ENCODE measurements around the gene PUDP. TPM values are rescaled to one million over a fixed set of nuclear protein-coding genes. Genes with fewer than 3 reads are reported as not detected.
A peak's percentile ranks its signal among the peaks of the same experiment; 100 is the strongest.

PUDP gene
- total RNA-seq, 4 donors from 2014 or later, result 7.2 to 31.2 (median 22.8) TPM

GRCh38 chrX:7120878-7121219 is 27.1 kb downstream of the PUDP start:
- H3K4me1 ChIP-seq, result peaks cover 9 to 32% of the 10 kb centered on the region in 2 donors
- H3K9me3 ChIP-seq, result no peaks in the 10 kb centered on the region
- H3K27me3 ChIP-seq, result no peaks in the 10 kb centered on the region
- no peak for DNase-seq
- TF ChIP-seq CTCF (IDR thresholded peaks at IDR 0.05 in 4 of 5, conservative IDR thresholded peaks at IDR 0.05 in 1 of 5), result no peak
- no peak for TF ChIP-seq POLR2A (IDR thresholded peaks at IDR 0.05)
- H3K36me3 ChIP-seq, result no peaks in the 10 kb centered on the region
- H3K4me3 ChIP-seq, result no peak overlapping the region
- in situ Hi-C loops (cut with MboI; ENCODE audit: low sequenced_read_pairs in 4 of 4), result no loop called here
- H3K27ac ChIP-seq, result peak overlapping the region in 3 of 4 donors; percentile 23 to 39 (median 37)
- intact Hi-C loops (cut with DNase I; ENCODE audit: low total_unique reads), result no loop called here
- ATAC-seq, result no peak

GRCh38 chrX:7119950-7120877 is 27.7 kb downstream of the PUDP start:
- no peak overlapping the region for H3K4me3 ChIP-seq
- no peaks in the 10 kb centered on the region for H3K9me3 ChIP-seq
- ATAC-seq (no peak), DNase-seq (no peak)
- peak overlapping the region in 3 of 4 donors; percentile 23 to 41 (median 39) for H3K27ac ChIP-seq
- in situ Hi-C loops (cut with MboI; ENCODE audit: low sequenced_read_pairs in 4 of 4), result no loop called here
- intact Hi-C loops (cut with DNase I; ENCODE audit: low total_unique reads), result no loop called here
- TF ChIP-seq POLR2A (IDR thresholded peaks at IDR 0.05), result no peak
- TF ChIP-seq CTCF (IDR thresholded peaks at IDR 0.05 in 4 of 5, conservative IDR thresholded peaks at IDR 0.05 in 1 of 5), result no peak
- H3K27me3 ChIP-seq, result no peaks in the 10 kb centered on the region
- peaks cover 9 to 38% of the 10 kb centered on the region in 2 donors for H3K4me1 ChIP-seq
- no peaks in the 10 kb centered on the region for H3K36me3 ChIP-seq

GRCh38 chrX:7117587-7117986 is 30.4 kb downstream of the PUDP start:
- ATAC-seq (no peak), DNase-seq (no peak)
- Histone ChIP-seq H3K4me1 (peaks cover 9 to 42% of the 10 kb centered on the region in 2 donors), H3K36me3 (no peaks in the 10 kb centered on the region), H3K9me3 (no peaks in the 10 kb centered on the region), H3K4me3 (no peak overlapping the region), H3K27me3 (no peaks in the 10 kb centered on the region), H3K27ac (no peak overlapping the region)
- in situ Hi-C loops (cut with MboI; ENCODE audit: low sequenced_read_pairs in 4 of 4), result no loop called here
- intact Hi-C loops (cut with DNase I; ENCODE audit: low total_unique reads), result no loop called here
- no peak for TF ChIP-seq CTCF (IDR thresholded peaks at IDR 0.05 in 4 of 5, conservative IDR thresholded peaks at IDR 0.05 in 1 of 5)
- no peak for TF ChIP-seq POLR2A (IDR thresholded peaks at IDR 0.05)

- TF ChIP-seq CTCF (IDR thresholded peaks at IDR 0.05 in 4 of 5, conservative IDR thresholded peaks at IDR 0.05 in 1 of 5), result no peak
- TF ChIP-seq POLR2A (IDR thresholded peaks at IDR 0.05), result no peak
- Histone ChIP-seq H3K36me3 (no peaks in the 10 kb centered on the region), H3K9me3 (no peaks in the 10 kb centered on the region), H3K4me1 (peaks cover 9 to 37% of the 10 kb centered on the region in 2 donors), H3K27ac (no peak overlapping the region), H3K4me3 (no peak overlapping the region), H3K27me3 (no peaks in the 10 kb centered on the region)
- in situ Hi-C loops (cut with MboI; ENCODE audit: low sequenced_read_pairs in 4 of 4), result no loop called here
- intact Hi-C loops (cut with DNase I; ENCODE audit: low total_unique reads), result no loop called here
- DNase-seq (no peak), ATAC-seq (no peak)
Measured at GRCh38 chrX:7116081-7116480, 31.9 kb downstream of the PUDP start.

Measured in gastrocnemius medialis (tissue), 4 donors.